Measurements from ENCODE around the gene EPN2.
A peak's percentile ranks its signal among the peaks of the same experiment; 100 is the strongest.

DNA sequence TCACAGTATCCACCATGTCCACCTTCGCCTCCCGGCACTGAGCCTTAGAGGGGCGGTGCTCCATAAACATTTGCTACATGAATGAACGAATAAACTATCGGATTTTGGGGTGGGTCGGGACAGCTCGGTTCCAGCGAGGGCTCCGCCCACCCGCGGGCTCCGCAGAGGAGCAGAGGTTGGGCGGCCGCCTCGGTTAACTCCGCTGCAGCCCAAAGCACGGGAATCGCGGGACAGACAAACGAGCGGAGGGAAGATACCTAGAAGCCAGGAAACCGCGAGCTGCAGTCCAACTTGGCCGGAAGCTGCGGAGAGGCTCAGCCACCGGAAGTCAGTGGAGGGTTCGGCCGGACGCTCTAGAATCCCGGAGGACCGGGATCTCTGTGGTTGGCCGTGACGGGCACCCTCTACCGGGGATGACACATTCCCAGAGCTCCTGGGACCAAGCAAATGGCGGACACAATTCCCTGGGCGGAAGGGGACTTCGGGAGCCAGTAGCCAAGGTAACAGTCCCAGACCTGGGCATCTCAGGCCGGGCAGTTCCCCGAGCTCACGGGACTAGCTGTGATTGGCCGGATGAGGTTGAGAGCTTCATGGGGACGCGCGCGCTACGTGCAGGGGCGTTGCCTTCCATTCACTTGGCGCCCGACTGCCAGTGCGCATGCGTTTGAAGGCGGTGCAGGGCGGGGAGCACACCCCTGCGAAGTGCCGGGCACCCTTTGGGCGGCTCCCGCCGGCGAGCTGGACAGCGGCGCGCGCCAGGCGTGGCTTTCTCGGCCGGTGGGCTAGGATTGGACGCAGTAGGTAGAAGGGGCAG lies 140.6 kb downstream of the EPN2 start:
- TF ChIP-seq, protein P1, sequence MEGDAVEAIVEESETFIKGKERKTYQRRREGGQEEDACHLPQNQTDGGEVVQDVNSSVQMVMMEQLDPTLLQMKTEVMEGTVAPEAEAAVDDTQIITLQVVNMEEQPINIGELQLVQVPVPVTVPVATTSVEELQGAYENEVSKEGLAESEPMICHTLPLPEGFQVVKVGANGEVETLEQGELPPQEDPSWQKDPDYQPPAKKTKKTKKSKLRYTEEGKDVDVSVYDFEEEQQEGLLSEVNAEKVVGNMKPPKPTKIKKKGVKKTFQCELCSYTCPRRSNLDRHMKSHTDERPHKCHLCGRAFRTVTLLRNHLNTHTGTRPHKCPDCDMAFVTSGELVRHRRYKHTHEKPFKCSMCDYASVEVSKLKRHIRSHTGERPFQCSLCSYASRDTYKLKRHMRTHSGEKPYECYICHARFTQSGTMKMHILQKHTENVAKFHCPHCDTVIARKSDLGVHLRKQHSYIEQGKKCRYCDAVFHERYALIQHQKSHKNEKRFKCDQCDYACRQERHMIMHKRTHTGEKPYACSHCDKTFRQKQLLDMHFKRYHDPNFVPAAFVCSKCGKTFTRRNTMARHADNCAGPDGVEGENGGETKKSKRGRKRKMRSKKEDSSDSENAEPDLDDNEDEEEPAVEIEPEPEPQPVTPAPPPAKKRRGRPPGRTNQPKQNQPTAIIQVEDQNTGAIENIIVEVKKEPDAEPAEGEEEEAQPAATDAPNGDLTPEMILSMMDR (IDR thresholded peaks at IDR 0.05), result peak in 1 of 4 experiments; percentile 19
- TF ChIP-seq POLR2A (IDR thresholded peaks at IDR 0.05) (peak; percentile 56), POLR2AphosphoS5 (IDR thresholded peaks at IDR 0.05) (peak; percentile 94)
